ENCODE results near the gene TRERF1.

DNA sequence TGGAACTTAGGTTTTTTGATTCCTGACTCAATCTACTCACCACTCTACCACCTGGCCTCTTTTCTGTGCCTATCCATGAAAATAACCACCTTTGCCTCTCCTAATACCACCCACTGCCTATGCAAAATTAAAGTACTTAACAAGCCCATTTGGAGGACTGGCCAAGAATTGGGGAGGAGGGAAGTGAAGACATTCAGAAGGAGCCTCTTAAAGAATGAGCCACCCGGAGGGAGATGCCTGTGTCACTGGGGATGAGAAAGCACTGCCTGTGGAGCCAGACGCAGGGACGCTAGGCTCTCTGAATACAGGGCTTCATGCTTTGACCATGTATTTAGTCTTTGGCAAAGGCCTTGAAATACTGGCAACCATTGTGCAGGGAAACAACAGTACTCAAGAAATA lies 194.1 kb downstream of the TRERF1 start:
- TF ChIP-seq, protein P1, sequence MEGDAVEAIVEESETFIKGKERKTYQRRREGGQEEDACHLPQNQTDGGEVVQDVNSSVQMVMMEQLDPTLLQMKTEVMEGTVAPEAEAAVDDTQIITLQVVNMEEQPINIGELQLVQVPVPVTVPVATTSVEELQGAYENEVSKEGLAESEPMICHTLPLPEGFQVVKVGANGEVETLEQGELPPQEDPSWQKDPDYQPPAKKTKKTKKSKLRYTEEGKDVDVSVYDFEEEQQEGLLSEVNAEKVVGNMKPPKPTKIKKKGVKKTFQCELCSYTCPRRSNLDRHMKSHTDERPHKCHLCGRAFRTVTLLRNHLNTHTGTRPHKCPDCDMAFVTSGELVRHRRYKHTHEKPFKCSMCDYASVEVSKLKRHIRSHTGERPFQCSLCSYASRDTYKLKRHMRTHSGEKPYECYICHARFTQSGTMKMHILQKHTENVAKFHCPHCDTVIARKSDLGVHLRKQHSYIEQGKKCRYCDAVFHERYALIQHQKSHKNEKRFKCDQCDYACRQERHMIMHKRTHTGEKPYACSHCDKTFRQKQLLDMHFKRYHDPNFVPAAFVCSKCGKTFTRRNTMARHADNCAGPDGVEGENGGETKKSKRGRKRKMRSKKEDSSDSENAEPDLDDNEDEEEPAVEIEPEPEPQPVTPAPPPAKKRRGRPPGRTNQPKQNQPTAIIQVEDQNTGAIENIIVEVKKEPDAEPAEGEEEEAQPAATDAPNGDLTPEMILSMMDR (IDR thresholded peaks at IDR 0.05): no peak
- TF ChIP-seq POLR2A (IDR thresholded peaks at IDR 0.05): no peak
